ENCODE data around the gene MAFG.

The MAFG gene

DNA sequence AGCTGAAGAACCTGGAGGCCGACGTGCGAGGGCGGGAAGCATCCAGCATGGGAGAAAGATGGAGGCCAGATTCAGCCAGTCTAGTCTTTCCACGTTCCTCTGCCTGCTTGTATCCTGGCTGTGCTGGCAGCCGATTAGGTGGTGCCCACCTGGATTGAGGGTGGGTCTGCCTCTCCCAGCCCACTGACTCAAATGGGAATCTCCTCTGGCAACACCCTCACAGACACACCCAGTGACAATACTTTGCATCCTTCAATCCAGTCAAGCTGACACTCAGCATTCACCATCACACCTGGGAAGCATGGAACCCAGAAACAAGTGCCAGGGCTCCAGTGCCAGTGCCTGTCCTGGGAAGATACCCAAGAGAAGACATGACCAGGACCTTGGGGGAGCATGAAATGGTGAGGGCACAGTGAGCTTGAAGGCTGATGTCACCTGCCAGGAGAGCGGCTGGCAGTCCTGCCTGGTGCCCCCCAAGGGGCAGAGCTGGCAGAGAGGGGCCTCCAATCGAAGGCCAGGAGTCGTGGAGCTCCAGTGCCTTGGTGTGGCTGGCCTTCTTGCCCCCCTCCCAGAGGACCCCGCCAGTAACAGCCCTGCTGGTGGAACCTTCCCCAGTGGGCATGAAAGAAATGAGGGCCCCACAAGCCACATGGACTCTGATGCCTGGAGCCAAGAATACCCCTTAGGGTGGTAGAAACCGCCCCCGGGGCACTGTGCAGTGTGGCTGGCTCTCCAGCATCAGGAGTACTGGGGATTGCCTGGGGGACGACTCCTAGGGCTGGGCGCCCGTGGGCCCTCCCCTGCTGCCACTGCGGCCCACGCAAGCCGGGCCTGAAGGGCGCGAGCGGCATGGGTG, 26.1 kb downstream of the MAFG start:
- H3K27ac ChIP-seq = no peak overlapping the region
- DNase-seq (ENCODE audit: low read depth, low spot score) = no peak

GRCh38 chr17:81900181-81900820, 27.2 kb downstream of the MAFG start:
- no peak overlapping the region for H3K27ac ChIP-seq
- DNase-seq (ENCODE audit: low read depth, low spot score) = no peak

DNA sequence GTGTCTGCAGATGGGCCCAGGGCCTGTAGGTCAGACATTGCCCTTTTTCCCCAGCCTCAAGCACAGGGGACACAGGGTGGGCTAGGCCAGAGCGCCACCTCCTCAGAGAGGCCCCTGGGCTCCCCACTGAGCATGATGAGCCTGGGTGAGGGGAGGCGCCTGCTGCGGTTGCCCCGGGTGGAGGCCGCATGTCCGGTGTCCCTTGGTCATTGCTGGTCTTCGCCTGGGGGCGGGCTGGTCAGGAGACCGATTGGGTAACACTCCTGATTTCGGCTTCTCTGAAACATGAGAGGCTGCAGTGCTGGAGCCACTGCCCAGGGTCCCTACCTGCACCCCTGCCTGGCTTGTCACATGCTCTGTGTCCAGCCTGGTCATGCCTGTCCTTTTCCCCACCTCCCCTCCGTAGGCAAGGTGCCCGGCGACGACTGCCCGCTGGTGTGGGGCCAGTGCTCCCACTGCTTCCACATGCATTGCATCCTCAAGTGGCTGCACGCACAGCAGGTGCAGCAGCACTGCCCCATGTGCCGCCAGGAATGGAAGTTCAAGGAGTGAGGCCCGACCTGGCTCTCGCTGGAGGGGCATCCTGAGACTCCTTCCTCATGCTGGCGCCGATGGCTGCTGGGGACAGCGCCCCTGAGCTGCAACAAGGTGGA, 27.9 kb downstream of the MAFG start:
- H3K27ac ChIP-seq = no peak overlapping the region
- no peak for DNase-seq (ENCODE audit: low read depth, low spot score)

- H3K27ac ChIP-seq = peak overlapping the region; percentile 66
- DNase-seq (ENCODE audit: low read depth, low spot score) = no peak
These were observed 28.6 kb downstream of the MAFG start for GRCh38 chr17:81898885-81899284.

DNA sequence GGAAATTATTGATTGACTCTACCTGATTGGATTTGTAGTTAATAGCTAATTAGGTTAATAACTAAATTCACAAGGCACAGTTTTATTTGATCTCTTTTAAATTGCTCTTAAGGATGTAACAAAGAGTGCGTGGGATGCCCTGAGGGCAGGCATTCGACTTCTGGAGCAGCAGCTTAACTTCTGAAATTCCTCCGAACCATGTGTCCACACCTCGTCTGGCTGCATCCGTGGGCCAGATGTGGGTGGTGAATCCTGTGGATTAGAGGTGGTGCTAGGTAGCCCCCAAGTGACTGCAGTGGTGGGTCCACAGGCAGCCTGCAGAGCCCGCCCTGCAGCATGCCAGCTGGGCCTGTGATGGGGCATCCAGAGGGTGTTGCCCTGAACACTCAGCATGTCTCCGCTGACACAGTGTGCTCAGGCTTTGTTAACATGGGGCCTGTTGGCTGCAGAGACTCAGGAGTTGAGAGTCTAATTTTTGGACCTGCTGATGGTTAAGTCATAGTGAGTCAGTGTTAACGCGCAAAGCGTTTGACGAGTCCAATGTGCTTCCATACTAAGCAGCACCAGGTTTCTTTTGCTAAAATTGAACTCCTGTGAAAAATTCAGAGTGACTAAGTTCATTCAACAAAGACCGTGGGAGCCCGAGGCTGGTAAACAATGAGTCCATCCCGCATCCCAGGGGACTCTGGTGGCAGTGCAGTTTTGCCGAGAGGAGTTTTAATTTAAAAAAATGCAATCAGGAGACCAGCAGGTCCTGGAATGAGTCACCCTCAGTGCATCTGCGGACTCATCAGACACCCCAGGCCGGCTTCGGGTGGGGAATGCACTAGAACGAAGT, 29.3 kb downstream of the MAFG start:
- peak; percentile 39 for DNase-seq (ENCODE audit: low read depth, low spot score)
- H3K27ac ChIP-seq = peak overlapping the region; percentile 66

- DNase-seq (ENCODE audit: low read depth, low spot score) = no peak
- no peak overlapping the region for H3K27ac ChIP-seq
These were observed 32.1 kb downstream of the MAFG start for GRCh38 chr17:81895400-81895799.

DNA sequence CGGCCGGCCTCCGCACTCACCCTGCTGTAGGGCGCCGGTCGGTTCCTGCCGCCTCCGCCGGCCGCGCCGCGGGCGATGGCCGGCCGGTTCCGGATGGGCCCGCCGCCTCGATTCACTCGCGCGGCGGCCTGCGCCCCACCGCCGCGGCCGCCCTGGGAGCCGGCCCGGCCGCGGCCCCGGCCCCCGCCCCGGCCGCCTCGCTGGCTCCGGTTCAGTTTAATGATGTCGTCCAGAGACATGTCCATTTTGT, 36.3 kb downstream of the MAFG start:
- DNase-seq (ENCODE audit: low read depth, low spot score) = no peak
- H3K27ac ChIP-seq = peak overlapping the region; percentile 87

GRCh38 chr17:81890447-81891302, 36.9 kb downstream of the MAFG start:
- peak overlapping the region; percentile 87 for H3K27ac ChIP-seq
- DNase-seq (ENCODE audit: low read depth, low spot score) = no peak

DNA sequence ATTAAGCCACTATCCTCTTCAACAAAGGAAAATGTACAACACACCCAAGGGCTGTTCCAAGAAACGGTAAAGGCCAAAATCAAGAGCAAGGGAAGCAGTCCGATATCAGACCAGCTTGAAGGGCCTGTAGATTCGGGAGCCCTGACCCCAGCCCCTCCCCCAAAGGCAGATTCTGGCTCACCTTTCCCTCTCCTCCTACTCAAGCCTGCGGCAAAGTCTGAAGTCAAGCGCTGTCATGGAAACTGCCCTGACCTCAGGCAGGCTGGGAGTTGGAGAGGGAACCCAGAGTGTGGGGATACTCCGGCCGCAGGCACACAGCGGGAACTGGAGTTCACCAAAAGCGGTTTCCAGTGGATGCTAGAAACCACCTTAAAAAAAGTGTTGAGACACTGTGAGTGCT, 37.9 kb downstream of the MAFG start:
- H3K27ac ChIP-seq = no peak overlapping the region
- no peak for DNase-seq (ENCODE audit: low read depth, low spot score)

DNA sequence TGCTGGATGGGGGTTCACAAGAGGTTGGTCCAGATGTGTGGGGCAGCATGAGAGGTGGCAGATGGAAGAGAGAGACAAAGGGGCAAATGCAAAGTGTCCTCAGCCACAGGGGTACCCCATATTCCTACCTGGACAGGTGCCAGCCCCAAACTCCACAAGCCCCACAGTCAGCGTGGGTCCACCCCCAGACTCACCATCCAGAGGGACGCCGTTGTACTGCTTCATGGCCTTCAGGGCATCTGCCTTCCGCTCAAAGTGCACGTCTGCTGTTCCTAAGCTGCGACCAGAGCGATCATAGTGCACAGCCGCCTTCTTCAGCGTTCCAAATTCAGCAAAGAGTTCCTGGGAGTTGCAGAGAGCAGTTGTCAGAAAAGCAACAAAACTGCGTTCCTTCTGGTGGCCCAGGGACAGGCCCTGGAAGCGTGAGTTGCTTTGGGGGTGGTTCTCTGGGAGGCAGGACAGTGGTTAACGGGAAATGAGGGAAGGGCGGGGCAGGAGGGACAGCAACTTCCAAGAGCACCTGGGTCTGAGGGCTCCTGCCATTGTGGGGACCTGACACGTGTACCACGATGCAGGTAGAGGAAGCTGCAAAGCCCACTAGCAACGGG, 38.4 kb downstream of the MAFG start:
- no peak overlapping the region for H3K27ac ChIP-seq
- DNase-seq (ENCODE audit: low read depth, low spot score) = no peak

- DNase-seq (ENCODE audit: low read depth, low spot score) = no peak
- no peak overlapping the region for H3K27ac ChIP-seq
These were observed 39.2 kb downstream of the MAFG start for GRCh38 chr17:81888105-81888987.

DNA sequence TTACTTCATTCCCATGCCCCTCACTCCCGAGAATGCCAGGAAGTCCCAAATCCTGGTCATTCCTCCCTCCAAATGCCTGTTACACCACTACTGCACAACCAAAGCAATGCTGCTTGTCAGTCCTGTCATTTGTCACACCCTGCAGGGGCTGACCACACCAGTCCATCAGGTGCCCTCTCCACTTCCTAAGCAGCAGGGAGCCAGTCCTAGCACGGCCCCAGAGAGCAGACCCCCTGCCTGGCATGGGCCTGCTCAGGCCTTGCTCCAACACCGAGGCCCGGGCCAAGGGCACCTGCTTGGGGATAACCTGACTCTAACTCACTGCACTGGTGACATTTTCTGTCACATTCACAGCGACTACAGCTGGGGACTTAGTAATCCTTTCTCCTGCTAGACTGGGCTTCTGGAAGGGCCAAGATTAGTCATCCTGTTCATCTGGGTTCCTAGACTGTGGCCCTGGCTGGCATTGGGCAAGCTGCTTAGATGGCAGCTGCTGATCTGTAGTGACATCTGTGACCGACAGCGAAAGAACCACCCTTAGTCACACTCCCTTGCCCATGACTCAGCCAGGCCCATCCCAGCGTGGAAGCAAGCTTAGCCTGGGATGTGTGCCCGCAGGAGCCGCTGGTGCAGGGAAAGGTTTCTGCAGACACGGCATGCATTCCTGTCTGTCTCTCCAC, 41.5 kb downstream of the MAFG start:
- DNase-seq (ENCODE audit: low read depth, low spot score) = no peak

DNA sequence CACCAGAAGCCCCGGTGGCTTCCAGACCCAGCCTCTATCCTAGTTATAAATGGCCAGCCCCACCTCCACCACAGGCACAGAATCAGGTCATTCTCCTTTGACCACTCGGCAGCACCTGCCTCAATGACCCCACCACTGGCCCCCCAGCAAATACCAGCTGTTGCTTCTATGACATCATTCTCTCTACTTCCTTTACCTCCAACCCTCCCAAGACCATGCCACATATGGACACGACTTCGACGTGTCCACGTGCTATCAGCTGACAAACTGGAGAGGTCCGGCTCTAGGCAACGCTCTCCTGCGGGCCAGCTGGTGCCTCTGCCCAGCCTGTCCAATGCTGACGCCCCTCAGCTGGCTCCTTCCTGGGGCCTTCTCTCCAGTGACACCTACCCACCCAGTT, 42.1 kb downstream of the MAFG start:
- peak overlapping the region; percentile 24 for H3K27ac ChIP-seq
- DNase-seq (ENCODE audit: low read depth, low spot score) = no peak

More for the DNA sequence above, 41.5 kb downstream of the MAFG start:
- H3K27ac ChIP-seq = peak overlapping the region; percentile 24

DNA sequence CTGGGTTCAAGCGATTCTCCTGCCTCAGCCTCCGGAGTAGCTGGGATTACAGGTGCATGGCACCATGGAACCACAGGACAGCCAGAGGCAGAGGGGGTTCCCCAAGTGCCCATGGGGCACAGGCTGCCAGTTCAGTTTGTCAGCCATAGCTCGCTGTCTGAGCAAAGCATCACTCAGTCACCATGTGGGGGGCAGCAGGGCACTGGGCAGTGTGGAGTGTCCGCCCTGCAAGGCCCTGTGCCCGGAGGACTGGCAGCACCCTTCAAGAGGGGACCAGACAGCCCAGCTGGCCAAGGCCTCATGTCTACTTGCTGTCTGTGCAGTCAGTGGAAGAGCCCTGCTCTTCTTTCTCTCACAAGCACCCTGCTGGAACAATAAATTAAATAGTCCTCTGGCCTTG, 42.6 kb downstream of the MAFG start:
- no peak for DNase-seq (ENCODE audit: low read depth, low spot score)
- H3K27ac ChIP-seq = no peak overlapping the region

DNA sequence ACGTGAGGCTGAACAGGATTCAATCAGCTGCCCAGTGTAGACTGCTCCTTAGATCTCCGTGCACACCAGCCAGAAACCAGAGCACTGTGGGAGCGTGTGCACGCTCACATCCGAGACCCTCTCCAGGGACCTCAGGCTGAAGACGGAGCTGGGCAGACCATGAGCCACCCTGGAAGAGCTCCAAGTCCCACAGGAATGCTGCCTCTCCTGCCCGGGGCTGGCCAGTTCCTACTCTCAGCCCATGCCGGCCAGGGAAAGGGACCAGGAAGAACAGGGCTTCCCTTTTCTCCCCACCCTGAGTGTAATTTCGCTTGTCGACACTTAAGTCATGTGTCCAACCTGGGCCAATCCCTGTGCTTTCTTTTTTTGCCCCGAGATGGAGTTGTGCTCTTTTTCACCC, 43.0 kb downstream of the MAFG start:
- DNase-seq (ENCODE audit: low read depth, low spot score) = no peak
- H3K27ac ChIP-seq = no peak overlapping the region

GRCh38 chr17:81879121-81879520, 48.4 kb downstream of the MAFG start:
- H3K27ac ChIP-seq = peak overlapping the region; percentile 48
- DNase-seq (ENCODE audit: low read depth, low spot score) = no peak

DNA sequence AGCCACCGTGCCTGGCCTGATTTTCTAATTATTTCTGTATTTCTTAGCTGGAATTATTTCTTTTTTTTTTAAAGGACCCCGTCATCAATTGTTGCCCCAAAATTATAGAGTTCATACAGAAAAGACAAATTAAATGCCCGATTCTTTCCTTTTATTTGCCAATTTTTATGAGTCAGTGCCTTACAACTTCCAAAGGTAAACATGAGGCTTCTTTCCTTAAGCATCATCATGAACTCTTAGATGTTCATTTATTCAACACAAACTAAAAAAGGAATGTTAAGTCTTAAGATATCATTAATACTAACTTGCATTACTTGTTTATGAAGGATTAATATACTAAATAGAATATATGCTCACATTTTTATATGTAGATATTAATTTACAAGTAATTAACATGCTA, 49.2 kb downstream of the MAFG start:
- DNase-seq (ENCODE audit: low read depth, low spot score) = no peak
- no peak overlapping the region for H3K27ac ChIP-seq

DNA sequence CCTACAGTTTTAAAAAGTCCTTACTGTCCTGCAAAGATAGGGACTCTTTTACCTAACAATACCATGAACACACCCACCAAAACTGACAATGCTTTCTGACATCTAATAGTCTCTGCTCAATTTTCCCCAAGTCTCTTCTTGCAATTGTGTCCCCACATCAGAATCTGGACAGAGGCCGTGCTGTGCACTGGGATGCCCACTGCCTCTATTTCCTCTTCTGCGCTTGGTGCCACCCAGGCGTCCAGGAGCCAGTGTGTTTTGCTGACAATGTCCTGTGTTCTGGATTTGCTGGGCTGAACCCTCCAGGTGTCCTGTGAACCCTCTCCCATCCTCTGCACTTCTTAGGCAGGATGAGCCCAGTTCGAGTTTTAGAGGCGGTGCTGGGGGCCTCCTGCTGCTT, 50.0 kb downstream of the MAFG start:
- no peak for DNase-seq (ENCODE audit: low read depth, low spot score)
- no peak overlapping the region for H3K27ac ChIP-seq

Data from epithelial cell of prostate (primary cell).